Stimulated activated CD8-positive, alpha-beta memory T cell treated with anti-CD3 and anti-CD28 coated beads, Interleukin-7, amount 100 ng/mL, for 24 hours (primary cell): ENCODE measurements around the gene COL9A2.
A peak's percentile ranks its signal among the peaks of the same experiment; 100 is the strongest.

ENCODE experiments used
- DNase-seq: peaks from one replicate; pipeline ENCODE4 v3.0.0-alpha.2; 2020; ENCODE audit warnings: low read depth

COL9A2 gene

GRCh38 chr1:40318476-40318875 is 1.4 kb upstream of the COL9A2 start:
- no peak for DNase-seq

GRCh38 chr1:40317394-40318074 is 448 bp upstream of the COL9A2 start:
- DNase-seq: no peak

- DNase-seq: no peak
Observed at GRCh38 chr1:40315795-40316594, 1.1 kb downstream of the COL9A2 start.

GRCh38 chr1:40315239-40315794 is 1.8 kb downstream of the COL9A2 start:
- peak; percentile 60 for DNase-seq

GRCh38 chr1:40314721-40315238 is 2.3 kb downstream of the COL9A2 start:
- no peak for DNase-seq

- no peak for DNase-seq
Observed at GRCh38 chr1:40313958-40314720, 2.9 kb downstream of the COL9A2 start.

GRCh38 chr1:40313329-40313957 is 3.6 kb downstream of the COL9A2 start:
- no peak for DNase-seq

GRCh38 chr1:40312238-40313205 is 4.6 kb downstream of the COL9A2 start:
- no peak for DNase-seq

GRCh38 chr1:40311692-40312091 is 5.4 kb downstream of the COL9A2 start:
- DNase-seq: no peak

- no peak for DNase-seq
Observed at GRCh38 chr1:40310983-40311642, 6.0 kb downstream of the COL9A2 start.

- DNase-seq: no peak
Observed at GRCh38 chr1:40310129-40310461, 7.0 kb downstream of the COL9A2 start.

- DNase-seq: no peak
Observed at GRCh38 chr1:40309374-40310128, 7.5 kb downstream of the COL9A2 start.

GRCh38 chr1:40308036-40308727 is 8.9 kb downstream of the COL9A2 start:
- DNase-seq: no peak

GRCh38 chr1:40307186-40307585 is 9.9 kb downstream of the COL9A2 start:
- no peak for DNase-seq

- DNase-seq: no peak
Observed at GRCh38 chr1:40306296-40306695, 10.8 kb downstream of the COL9A2 start.

- no peak for DNase-seq
Observed at GRCh38 chr1:40305871-40306270, 11.2 kb downstream of the COL9A2 start.

- DNase-seq: no peak
Observed at GRCh38 chr1:40305451-40305850, 11.6 kb downstream of the COL9A2 start.

- DNase-seq: no peak
Observed at GRCh38 chr1:40303790-40304189, 13.3 kb downstream of the COL9A2 start.
